ENCODE results near the gene PARN.
"Not testable (repeated sequence)": the region's sequence is repeated elsewhere in the genome, so short reads cannot be mapped to it uniquely, and the experiment has no call there.

PARN gene

DNA sequence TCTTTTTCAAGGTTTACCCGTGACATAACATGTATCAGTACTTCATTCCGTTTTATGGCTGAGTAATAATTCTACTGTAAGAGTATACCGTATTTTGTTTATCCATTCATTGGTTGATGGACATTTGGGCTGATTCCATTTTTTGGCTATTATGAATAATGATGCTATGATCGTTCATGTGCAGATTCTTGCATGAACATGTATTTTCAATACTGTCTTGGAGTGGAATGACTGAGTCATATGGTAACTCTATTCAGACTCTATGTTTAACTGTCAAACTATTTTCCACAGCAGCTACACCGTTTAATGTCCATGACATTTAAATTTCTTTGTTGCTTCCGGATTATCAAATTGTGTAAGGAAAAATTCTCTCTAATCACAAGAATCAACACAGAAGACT is 20.6 kb upstream of the PARN start:
- H3K36me3 ChIP-seq (ENCODE audit: insufficient read depth, low read length): peaks cover 46% of the 10 kb centered on the region
- no peaks in the 10 kb centered on the region for H3K9me3 ChIP-seq (ENCODE audit: low read length)
- no peaks in the 10 kb centered on the region for H3K27me3 ChIP-seq (ENCODE audit: control insufficient read depth in 1 of 2, insufficient read depth in 2 of 2, low read length in 2 of 2)
- no peaks in the 10 kb centered on the region for H3K4me1 ChIP-seq (ENCODE audit: insufficient read depth, low read length)
- H3K9ac ChIP-seq (ENCODE audit: low read length): no peak overlapping the region
- H3K27ac ChIP-seq (ENCODE audit: low read depth, low read length): no peak overlapping the region
- H3K4me3 ChIP-seq (ENCODE audit: low read depth in 1 of 2, low read length in 2 of 2): no peak overlapping the region

- Histone ChIP-seq H3K9ac (ENCODE audit: low read length) (no peak overlapping the region), H3K27me3 (ENCODE audit: control insufficient read depth in 1 of 2, insufficient read depth in 2 of 2, low read length in 2 of 2) (no peaks in the 10 kb centered on the region), H3K4me3 (ENCODE audit: low read depth in 1 of 2, low read length in 2 of 2) (no peak overlapping the region), H3K36me3 (ENCODE audit: insufficient read depth, low read length) (peaks cover 51% of the 10 kb centered on the region), H3K4me1 (ENCODE audit: insufficient read depth, low read length) (no peaks in the 10 kb centered on the region), H3K9me3 (ENCODE audit: low read length) (no peaks in the 10 kb centered on the region), H3K27ac (ENCODE audit: low read depth, low read length) (no peak overlapping the region)
These were observed 19.8 kb upstream of the PARN start for GRCh38 chr16:14649816-14650215.

DNA sequence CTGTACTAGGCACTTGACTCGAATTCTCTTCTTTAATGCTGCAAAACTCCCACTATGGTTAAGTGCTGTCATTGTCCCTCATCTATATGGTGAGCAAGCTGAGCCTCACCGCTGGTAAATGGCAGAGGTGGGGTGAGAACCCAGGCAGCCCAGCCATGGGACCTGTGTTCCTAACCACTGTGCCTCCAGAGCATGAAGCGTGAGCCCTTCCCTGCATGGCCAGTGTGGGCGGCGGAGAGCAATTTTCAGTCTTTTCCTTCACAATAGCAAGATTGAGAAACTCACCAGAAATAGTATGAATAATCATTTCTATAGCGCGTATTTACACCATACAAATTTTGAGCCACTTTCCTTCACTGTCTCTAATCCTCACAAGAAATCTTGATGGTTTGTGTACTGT is 11.9 kb upstream of the PARN start:
- H3K4me1 ChIP-seq (ENCODE audit: insufficient read depth, low read length): peaks cover 5% of the 10 kb centered on the region
- H3K9ac ChIP-seq (ENCODE audit: low read length): no peak overlapping the region
- no peaks in the 10 kb centered on the region for H3K27me3 ChIP-seq (ENCODE audit: control insufficient read depth in 1 of 2, insufficient read depth in 2 of 2, low read length in 2 of 2)
- no peak overlapping the region for H3K4me3 ChIP-seq (ENCODE audit: low read depth in 1 of 2, low read length in 2 of 2)
- no peaks in the 10 kb centered on the region for H3K9me3 ChIP-seq (ENCODE audit: low read length)
- peaks cover 18% of the 10 kb centered on the region for H3K36me3 ChIP-seq (ENCODE audit: insufficient read depth, low read length)
- H3K27ac ChIP-seq (ENCODE audit: low read depth, low read length): no peak overlapping the region

GRCh38 chr16:14641206-14641605 is 11.1 kb upstream of the PARN start:
- no peak overlapping the region for H3K4me3 ChIP-seq (ENCODE audit: low read depth in 1 of 2, low read length in 2 of 2)
- no peaks in the 10 kb centered on the region for H3K9me3 ChIP-seq (ENCODE audit: low read length)
- no peaks in the 10 kb centered on the region for H3K27me3 ChIP-seq (ENCODE audit: control insufficient read depth in 1 of 2, insufficient read depth in 2 of 2, low read length in 2 of 2)
- peaks cover 6% of the 10 kb centered on the region for H3K4me1 ChIP-seq (ENCODE audit: insufficient read depth, low read length)
- no peak overlapping the region for H3K27ac ChIP-seq (ENCODE audit: low read depth, low read length)
- H3K36me3 ChIP-seq (ENCODE audit: insufficient read depth, low read length): peaks cover 18% of the 10 kb centered on the region
- no peak overlapping the region for H3K9ac ChIP-seq (ENCODE audit: low read length)

DNA sequence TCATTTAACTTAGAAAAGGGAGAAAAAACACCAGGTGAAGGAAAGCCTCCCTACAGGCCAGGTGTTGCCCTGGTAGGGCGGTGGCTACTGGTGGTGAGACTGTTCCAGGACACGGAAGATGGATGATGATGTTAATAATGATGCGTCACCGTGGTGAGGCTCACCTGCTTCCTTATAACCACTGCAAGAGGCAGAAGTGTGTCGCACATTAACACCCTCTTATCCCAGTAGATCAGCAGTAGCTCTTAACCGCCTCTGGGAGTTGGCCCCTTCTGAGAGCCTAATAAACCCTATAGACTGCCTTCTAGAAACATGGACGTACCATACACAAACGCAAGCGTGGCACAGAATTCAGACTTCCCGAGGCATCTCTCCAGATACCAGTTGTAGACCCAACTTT is 10.5 kb upstream of the PARN start:
- no peak overlapping the region for H3K27ac ChIP-seq (ENCODE audit: low read depth, low read length)

DNA sequence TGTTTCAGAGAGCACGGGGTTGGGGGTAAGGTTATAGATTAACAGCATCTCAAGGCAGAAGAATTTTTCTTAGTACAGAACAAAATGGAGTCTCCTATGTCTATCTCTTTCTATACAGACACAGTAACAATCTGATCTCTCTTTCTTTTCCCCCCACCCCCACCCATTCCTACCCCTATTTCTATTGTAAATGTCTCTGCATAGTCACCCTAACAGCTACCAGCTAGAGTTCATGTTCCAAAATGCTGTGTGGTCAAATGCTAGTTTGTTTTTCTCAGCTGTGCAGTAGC is 6.8 kb upstream of the PARN start:
- not testable (repeated sequence) for H3K9ac ChIP-seq (ENCODE audit: low read length); H3K27ac ChIP-seq (ENCODE audit: low read depth, low read length); H3K27me3 ChIP-seq (ENCODE audit: control insufficient read depth in 1 of 2, insufficient read depth in 2 of 2, low read length in 2 of 2); H3K36me3 ChIP-seq (ENCODE audit: insufficient read depth, low read length); H3K9me3 ChIP-seq (ENCODE audit: low read length); H3K4me3 ChIP-seq (ENCODE audit: low read depth in 1 of 2, low read length in 2 of 2)
- peaks cover 28% of the 10 kb centered on the region for H3K4me1 ChIP-seq (ENCODE audit: insufficient read depth, low read length)

More for the DNA sequence above, 10.5 kb upstream of the PARN start:
- H3K9ac ChIP-seq (ENCODE audit: low read length): no peak overlapping the region
- H3K4me3 ChIP-seq (ENCODE audit: low read depth in 1 of 2, low read length in 2 of 2): no peak overlapping the region
- no peaks in the 10 kb centered on the region for H3K9me3 ChIP-seq (ENCODE audit: low read length)
- H3K27me3 ChIP-seq (ENCODE audit: control insufficient read depth in 1 of 2, insufficient read depth in 2 of 2, low read length in 2 of 2): no peaks in the 10 kb centered on the region
- H3K36me3 ChIP-seq (ENCODE audit: insufficient read depth, low read length): peaks cover 17% of the 10 kb centered on the region
- peaks cover 11% of the 10 kb centered on the region for H3K4me1 ChIP-seq (ENCODE audit: insufficient read depth, low read length)

GRCh38 chr16:14636179-14636950 is 6.3 kb upstream of the PARN start:
- H3K27me3 ChIP-seq (ENCODE audit: control insufficient read depth in 1 of 2, insufficient read depth in 2 of 2, low read length in 2 of 2); H3K27ac ChIP-seq (ENCODE audit: low read depth, low read length); H3K4me3 ChIP-seq (ENCODE audit: low read depth in 1 of 2, low read length in 2 of 2); H3K9ac ChIP-seq (ENCODE audit: low read length); H3K36me3 ChIP-seq (ENCODE audit: insufficient read depth, low read length); H3K9me3 ChIP-seq (ENCODE audit: low read length): not testable (repeated sequence)
- H3K4me1 ChIP-seq (ENCODE audit: insufficient read depth, low read length): peaks cover 31% of the 10 kb centered on the region

DNA sequence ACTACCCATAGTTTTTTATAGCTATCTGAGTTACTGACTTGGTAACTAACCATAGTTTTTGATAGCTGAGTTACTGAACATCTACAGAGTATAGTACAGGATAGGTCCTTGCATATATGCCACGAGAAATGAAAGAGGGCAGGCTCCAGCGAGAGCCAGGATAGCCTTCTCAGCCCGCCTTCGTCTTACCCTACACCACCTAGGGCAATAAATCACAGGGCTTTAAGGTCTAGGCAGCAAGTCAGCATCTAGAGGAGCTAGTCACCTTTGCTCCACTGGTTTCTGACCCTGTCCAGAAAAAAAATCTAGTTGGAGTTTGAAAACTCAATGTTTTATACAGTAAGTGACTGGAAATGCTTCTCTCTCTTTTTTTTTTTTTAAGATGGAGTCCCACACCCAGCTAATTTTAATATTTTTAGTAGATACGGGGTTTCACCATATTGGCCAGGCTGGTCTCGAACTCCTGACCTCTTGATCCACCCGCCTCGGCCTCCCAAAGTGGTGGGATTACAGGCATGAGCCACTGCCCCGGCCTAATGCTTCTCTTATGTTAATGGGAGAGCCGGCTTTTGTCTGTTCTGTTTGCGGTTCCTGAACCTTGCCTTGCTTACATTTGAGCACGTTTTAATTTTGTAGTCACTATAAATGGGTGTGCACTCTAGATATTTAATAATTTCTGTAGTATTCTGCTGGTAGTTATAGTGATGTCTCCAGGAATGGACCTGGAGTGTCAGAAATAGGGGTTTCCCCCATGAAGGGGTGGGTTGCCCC is 5.5 kb upstream of the PARN start:
- Histone ChIP-seq H3K4me3 (ENCODE audit: low read depth in 1 of 2, low read length in 2 of 2) (no peak overlapping the region), H3K27ac (ENCODE audit: low read depth, low read length) (no peak overlapping the region), H3K9me3 (ENCODE audit: low read length) (no peaks in the 10 kb centered on the region), H3K9ac (ENCODE audit: low read length) (no peak overlapping the region), H3K36me3 (ENCODE audit: insufficient read depth, low read length) (no peaks in the 10 kb centered on the region), H3K4me1 (ENCODE audit: insufficient read depth, low read length) (peaks cover 31% of the 10 kb centered on the region), H3K27me3 (ENCODE audit: control insufficient read depth in 1 of 2, insufficient read depth in 2 of 2, low read length in 2 of 2) (no peaks in the 10 kb centered on the region)

DNA sequence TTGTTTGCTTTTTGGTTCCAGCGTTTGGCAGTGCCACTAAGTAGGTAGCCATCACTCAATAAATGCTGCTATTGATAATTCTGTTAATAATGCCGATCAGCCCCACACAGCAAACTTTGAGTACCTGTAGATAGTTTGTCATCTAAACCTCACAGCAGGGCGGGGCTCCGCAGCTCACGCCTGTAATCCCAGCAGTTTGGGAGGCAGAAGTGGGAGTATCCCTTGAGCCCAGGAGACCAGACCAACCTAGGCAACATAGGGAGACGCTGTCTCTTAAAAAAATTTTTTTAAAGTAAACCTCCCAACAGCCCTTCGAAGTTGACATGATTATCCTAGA is 4.3 kb upstream of the PARN start:
- Histone ChIP-seq H3K9ac (ENCODE audit: low read length) (no peak overlapping the region), H3K4me3 (ENCODE audit: low read depth in 1 of 2, low read length in 2 of 2) (peak overlapping the region; percentile 81 to 95), H3K4me1 (ENCODE audit: insufficient read depth, low read length) (peaks cover 32% of the 10 kb centered on the region), H3K27me3 (ENCODE audit: control insufficient read depth in 1 of 2, insufficient read depth in 2 of 2, low read length in 2 of 2) (no peaks in the 10 kb centered on the region), H3K9me3 (ENCODE audit: low read length) (no peaks in the 10 kb centered on the region), H3K36me3 (ENCODE audit: insufficient read depth, low read length) (no peaks in the 10 kb centered on the region), H3K27ac (ENCODE audit: low read depth, low read length) (no peak overlapping the region)

DNA sequence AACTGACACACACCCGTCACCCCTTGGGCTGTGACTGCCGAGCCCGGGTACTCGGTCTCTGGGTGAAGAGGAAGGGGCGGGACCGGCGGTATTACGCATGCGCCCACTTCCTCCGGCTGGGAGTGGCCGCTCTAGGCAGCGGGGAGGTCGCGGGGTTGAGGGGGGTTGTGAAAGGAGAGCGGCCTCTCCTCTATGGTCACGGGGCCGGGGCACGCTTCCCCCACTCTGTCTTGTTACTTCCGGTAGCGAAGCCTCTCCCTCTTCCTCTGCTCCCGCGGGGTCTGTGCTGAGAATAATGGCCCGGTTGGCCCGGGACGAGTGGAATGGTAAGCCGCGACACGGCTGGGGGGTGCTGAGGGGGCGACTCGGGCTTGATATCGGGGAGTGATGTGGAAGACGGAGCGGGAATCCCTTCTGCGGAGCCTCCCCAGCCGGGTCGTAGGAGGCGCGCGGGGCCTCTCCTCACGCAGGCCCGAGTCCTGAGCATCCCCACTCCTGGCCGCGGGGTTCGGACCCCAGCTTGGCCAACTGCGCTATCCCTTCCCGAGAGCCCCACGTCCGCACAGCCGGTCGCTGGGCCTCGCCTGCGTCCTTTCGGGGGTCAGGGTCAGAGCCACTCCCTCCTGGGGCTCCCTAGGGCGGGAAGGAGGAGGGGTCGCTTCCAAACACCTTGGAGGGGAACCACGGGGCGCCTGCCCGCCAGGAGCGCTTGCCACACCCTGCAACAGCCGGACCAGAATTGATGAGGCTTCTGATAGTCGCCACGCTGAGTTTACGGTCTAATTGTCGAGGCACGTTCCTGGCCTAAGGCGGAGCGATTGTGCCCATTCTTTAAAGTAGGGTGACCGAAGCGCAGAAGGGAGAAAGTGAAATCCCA is 2.9 kb upstream of the PARN start, which contains the start of gene BFAR:
Gene BFAR, plus strand, starts transcription at position 259 of the 877 bp plus-strand sequence. CDS start 11,396 bp downstream, outside the sequence.
- Histone ChIP-seq H3K27me3 (ENCODE audit: control insufficient read depth in 1 of 2, insufficient read depth in 2 of 2, low read length in 2 of 2) (no peaks in the 10 kb centered on the region), H3K4me3 (ENCODE audit: low read depth in 1 of 2, low read length in 2 of 2) (peak within 1 kb of the TSS; percentile 81 to 95), H3K4me1 (ENCODE audit: insufficient read depth, low read length) (peaks cover 41% of the 10 kb centered on the region), H3K9me3 (ENCODE audit: low read length) (no peaks in the 10 kb centered on the region), H3K27ac (ENCODE audit: low read depth, low read length) (peak within 1 kb of the TSS; percentile 64), H3K9ac (ENCODE audit: low read length) (peak within 1 kb of the TSS; percentile 91), H3K36me3 (ENCODE audit: insufficient read depth, low read length) (no peaks in the 10 kb centered on the region)

GRCh38 chr16:14630620-14631330 is 715 bp upstream of the PARN start:
- H3K27ac ChIP-seq (ENCODE audit: low read depth, low read length): peak overlapping the region; percentile 71
- H3K27me3 ChIP-seq (ENCODE audit: control insufficient read depth in 1 of 2, insufficient read depth in 2 of 2, low read length in 2 of 2); H3K9me3 ChIP-seq (ENCODE audit: low read length); H3K36me3 ChIP-seq (ENCODE audit: insufficient read depth, low read length): not testable (repeated sequence)
- H3K4me1 ChIP-seq (ENCODE audit: insufficient read depth, low read length): peaks cover 32% of the 10 kb centered on the region
- H3K9ac ChIP-seq (ENCODE audit: low read length): peak overlapping the region; percentile 54
- peak overlapping the region in 1 of 2 donors; percentile 66 for H3K4me3 ChIP-seq (ENCODE audit: low read depth in 1 of 2, low read length in 2 of 2)

Measured in muscle layer of colon (tissue), 2 donors.